Neural cell (in vitro differentiated cells): ENCODE results near the gene LIM2.

Experiments
- CTCF ChIP-seq: fragments of 450-650 bp; IDR thresholded peaks from 2 replicates; pipeline ENCODE4 v1.5.1; 2014; ENCODE audit warnings: antibody characterized with exemption, mild to moderate bottlenecking, moderate library complexity; ENCODE audit not compliant: poor library complexity, severe bottlenecking
- TAF1 ChIP-seq: IDR thresholded peaks from 2 replicates; pipeline ENCODE4 v1.6.1; 2012; ENCODE audit warnings: low read depth

GRCh38 chr19:51427201-51427600 lies 39.4 kb upstream of the LIM2 start:
- no peak for TF ChIP-seq CTCF
- no peak for TF ChIP-seq TAF1
